HepG2 (cell line): ENCODE measurements around the gene TNFRSF25. TPM values are rescaled to one million over a fixed set of nuclear protein-coding genes. Genes with fewer than 3 reads are reported as not detected.

Source experiments
- AGO2 ChIP-seq: fragments of 200-400 bp; formaldehyde crosslinking; optimal IDR thresholded peaks from 2 replicates; pipeline ENCODE3; 2017; ENCODE audit warnings: mild to moderate bottlenecking, low read depth, low read length, moderate library complexity
- ARNT ChIP-seq: fragments of 450-650 bp; IDR thresholded peaks from 2 replicates; pipeline ENCODE4 v1.6.1; 2017
- ARNT2 ChIP-seq: sonication (generic); formaldehyde crosslinking; IDR thresholded peaks from 2 replicates; pipeline ENCODE4 v1.8.0; 2022; ENCODE audit warnings: mild to moderate bottlenecking, low read depth, missing genetic modification reagents, moderate library complexity
- ATRX ChIP-seq: sonication (generic); formaldehyde crosslinking; IDR thresholded peaks from 2 replicates; pipeline ENCODE4 v1.4.0; 2020; ENCODE audit warnings: missing genetic modification reagents, borderline replicate concordance
- KDM2A ChIP-seq: sonication (generic); formaldehyde crosslinking; IDR thresholded peaks from 2 replicates; pipeline ENCODE4 v1.4.0; 2020; ENCODE audit warnings: low read depth, missing genetic modification reagents, borderline replicate concordance
- SSRP1 ChIP-seq: IDR thresholded peaks from 2 replicates; pipeline ENCODE4 v1.6.1; 2016; ENCODE audit warnings: control low read depth
- XRCC5 ChIP-seq: fragments of 200-400 bp; formaldehyde crosslinking; optimal IDR thresholded peaks from 2 replicates; pipeline ENCODE3; 2017; ENCODE audit warnings: mild to moderate bottlenecking, low read length
- ZBTB4 ChIP-seq: sonication (generic); formaldehyde crosslinking; IDR thresholded peaks from 2 replicates; pipeline ENCODE4 v1.4.0; 2020; ENCODE audit warnings: missing genetic modification reagents, mild to moderate bottlenecking, borderline replicate concordance
- ZC3H13 ChIP-seq: sonication (generic); formaldehyde crosslinking; IDR thresholded peaks from 2 replicates; pipeline ENCODE4 v1.8.1; 2023; ENCODE audit warnings: mild to moderate bottlenecking, missing genetic modification reagents, moderate library complexity
- ZFP90 ChIP-seq: sonication (generic); formaldehyde crosslinking; IDR thresholded peaks from 2 replicates; pipeline ENCODE4 v1.8.0; 2022; ENCODE audit warnings: missing genetic modification reagents, mild to moderate bottlenecking, inconsistent platforms, borderline replicate concordance
- ZNF280B ChIP-seq: sonication (generic); formaldehyde crosslinking; IDR thresholded peaks from 2 replicates; pipeline ENCODE4 v1.5.0; 2020; ENCODE audit warnings: missing genetic modification reagents, mild to moderate bottlenecking, borderline replicate concordance
- ZNF704 ChIP-seq: sonication (generic); formaldehyde crosslinking; IDR thresholded peaks from 2 replicates; pipeline ENCODE4 v1.8.1; 2023; ENCODE audit warnings: mild to moderate bottlenecking, inconsistent platforms, moderate library complexity, missing genetic modification reagents, borderline replicate concordance
- ZSCAN30 ChIP-seq: sonication (generic); formaldehyde crosslinking; IDR thresholded peaks from 2 replicates; pipeline ENCODE4 v1.5.0; 2020; ENCODE audit warnings: mild to moderate bottlenecking, missing genetic modification reagents
- polyA plus RNA-seq, 8 experiments: library from polyadenylated mRNA; depleted of rRNA in 3 of 8; stranded (reverse) in 7 of 8; unstranded in 1 of 8; fragments of >200 nt; fragmentation: Illumina TruSeq in 4 of 8; extraction: Trizol in 4 of 8; gene quantifications; 2 replicates each; pipeline versions ENCODE4 v1.2.1 to v1.2.3, GENCODE V29; 2011 to 2016; ENCODE audit warnings: low read depth in 4 of 8, missing spikeins in 1 of 8, mixed read lengths in 1 of 8; ENCODE audit not compliant: insufficient read depth in 1 of 8
- total RNA-seq, 5 experiments: library from RNA; depleted of rRNA; stranded (reverse); fragments of >200 nt; fragmentation: Illumina TruSeq; extraction: Trizol; gene quantifications; 2 replicates each; pipeline ENCODE4 v1.2.3, GENCODE V29; 2016; ENCODE audit warnings: low read depth in 1 of 5
- TF ChIP-seq, protein P1 (sequence below): sonication (generic); formaldehyde crosslinking; IDR thresholded peaks from 2 replicates; pipeline ENCODE4 v1.4.0; 2020; ENCODE audit warnings: mild to moderate bottlenecking, missing genetic modification reagents, borderline replicate concordance
- TF ChIP-seq, protein P2 (sequence below): sonication (generic); formaldehyde crosslinking; conservative IDR thresholded peaks from 2 replicates; pipeline ENCODE4 v1.5.0; 2020; ENCODE audit warnings: missing genetic modification reagents

Gene TNFRSF25
- total and polyA plus RNA-seq, 2 of the 13 experiments (the other 11 are each of a cell fraction or from before 2014, with no cell fraction given): 1.4 to 1.5 TPM

DNA sequence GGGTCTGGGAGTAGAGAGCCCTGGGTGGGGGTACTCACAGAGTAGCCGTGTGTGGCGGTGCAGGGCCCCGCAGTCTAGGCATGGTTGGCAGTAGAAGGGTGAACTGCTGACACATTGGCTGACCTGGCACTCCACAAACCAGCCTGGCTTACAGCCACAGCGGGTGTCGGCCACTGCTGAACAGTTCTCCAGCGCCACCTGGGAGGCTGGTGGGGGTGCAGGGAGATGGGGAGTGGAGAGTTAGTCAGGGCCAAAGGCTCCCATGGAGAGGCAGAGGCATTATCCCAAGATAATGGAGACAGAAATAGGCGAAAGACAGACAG lies 1.5 kb downstream of the TNFRSF25 start (continued):
- TF ChIP-seq ZBTB4 (CRISPR knock-in tag): no peak
- TF ChIP-seq, protein P1, sequence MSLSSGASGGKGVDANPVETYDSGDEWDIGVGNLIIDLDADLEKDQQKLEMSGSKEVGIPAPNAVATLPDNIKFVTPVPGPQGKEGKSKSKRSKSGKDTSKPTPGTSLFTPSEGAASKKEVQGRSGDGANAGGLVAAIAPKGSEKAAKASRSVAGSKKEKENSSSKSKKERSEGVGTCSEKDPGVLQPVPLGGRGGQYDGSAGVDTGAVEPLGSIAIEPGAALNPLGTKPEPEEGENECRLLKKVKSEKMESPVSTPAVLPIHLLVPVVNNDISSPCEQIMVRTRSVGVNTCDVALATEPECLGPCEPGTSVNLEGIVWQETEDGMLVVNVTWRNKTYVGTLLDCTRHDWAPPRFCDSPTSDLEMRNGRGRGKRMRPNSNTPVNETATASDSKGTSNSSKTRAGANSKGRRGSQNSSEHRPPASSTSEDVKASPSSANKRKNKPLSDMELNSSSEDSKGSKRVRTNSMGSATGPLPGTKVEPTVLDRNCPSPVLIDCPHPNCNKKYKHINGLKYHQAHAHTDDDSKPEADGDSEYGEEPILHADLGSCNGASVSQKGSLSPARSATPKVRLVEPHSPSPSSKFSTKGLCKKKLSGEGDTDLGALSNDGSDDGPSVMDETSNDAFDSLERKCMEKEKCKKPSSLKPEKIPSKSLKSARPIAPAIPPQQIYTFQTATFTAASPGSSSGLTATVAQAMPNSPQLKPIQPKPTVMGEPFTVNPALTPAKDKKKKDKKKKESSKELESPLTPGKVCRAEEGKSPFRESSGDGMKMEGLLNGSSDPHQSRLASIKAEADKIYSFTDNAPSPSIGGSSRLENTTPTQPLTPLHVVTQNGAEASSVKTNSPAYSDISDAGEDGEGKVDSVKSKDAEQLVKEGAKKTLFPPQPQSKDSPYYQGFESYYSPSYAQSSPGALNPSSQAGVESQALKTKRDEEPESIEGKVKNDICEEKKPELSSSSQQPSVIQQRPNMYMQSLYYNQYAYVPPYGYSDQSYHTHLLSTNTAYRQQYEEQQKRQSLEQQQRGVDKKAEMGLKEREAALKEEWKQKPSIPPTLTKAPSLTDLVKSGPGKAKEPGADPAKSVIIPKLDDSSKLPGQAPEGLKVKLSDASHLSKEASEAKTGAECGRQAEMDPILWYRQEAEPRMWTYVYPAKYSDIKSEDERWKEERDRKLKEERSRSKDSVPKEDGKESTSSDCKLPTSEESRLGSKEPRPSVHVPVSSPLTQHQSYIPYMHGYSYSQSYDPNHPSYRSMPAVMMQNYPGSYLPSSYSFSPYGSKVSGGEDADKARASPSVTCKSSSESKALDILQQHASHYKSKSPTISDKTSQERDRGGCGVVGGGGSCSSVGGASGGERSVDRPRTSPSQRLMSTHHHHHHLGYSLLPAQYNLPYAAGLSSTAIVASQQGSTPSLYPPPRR (CRISPR knock-in tag): no peak
- TF ChIP-seq, protein P2, sequence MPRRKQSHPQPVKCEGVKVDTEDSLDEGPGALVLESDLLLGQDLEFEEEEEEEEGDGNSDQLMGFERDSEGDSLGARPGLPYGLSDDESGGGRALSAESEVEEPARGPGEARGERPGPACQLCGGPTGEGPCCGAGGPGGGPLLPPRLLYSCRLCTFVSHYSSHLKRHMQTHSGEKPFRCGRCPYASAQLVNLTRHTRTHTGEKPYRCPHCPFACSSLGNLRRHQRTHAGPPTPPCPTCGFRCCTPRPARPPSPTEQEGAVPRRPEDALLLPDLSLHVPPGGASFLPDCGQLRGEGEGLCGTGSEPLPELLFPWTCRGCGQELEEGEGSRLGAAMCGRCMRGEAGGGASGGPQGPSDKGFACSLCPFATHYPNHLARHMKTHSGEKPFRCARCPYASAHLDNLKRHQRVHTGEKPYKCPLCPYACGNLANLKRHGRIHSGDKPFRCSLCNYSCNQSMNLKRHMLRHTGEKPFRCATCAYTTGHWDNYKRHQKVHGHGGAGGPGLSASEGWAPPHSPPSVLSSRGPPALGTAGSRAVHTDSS: no peak
- TF ChIP-seq ATRX (CRISPR knock-in tag): no peak
- TF ChIP-seq ZFP90: no peak
- TF ChIP-seq ARNT: no peak
- no peak for TF ChIP-seq ZSCAN30
- no peak for TF ChIP-seq SSRP1 (CRISPR knock-in tag)
- peak; percentile 72 for TF ChIP-seq XRCC5
- TF ChIP-seq ZNF704 (CRISPR knock-in tag): no peak
- TF ChIP-seq ARNT2 (CRISPR knock-in tag): no peak
- TF ChIP-seq ZC3H13: peak; percentile 73; the same call in 1 of the 2 replicates
- peak; percentile 41 for TF ChIP-seq AGO2
- peak; percentile 64; the same call in 1 of the 2 replicates for TF ChIP-seq KDM2A (CRISPR knock-in tag)
- 0 out of 2 replicates have a peak, but pooled peaks have one; percentile 11 for TF ChIP-seq ZNF280B (CRISPR knock-in tag)
